Caki2 (cell line): ENCODE data around the gene COLQ. TPM values are rescaled to one million over a fixed set of nuclear protein-coding genes. Genes with fewer than 3 reads are reported as not detected.
A peak's percentile ranks its signal among the peaks of the same experiment; 100 is the strongest.
"Not testable (repeated sequence)": the region's sequence is repeated elsewhere in the genome, so short reads cannot be mapped to it uniquely, and the experiment has no call there.

Experiments
- DNase-seq: peaks from one replicate; pipeline ENCODE4 v3.0.0-alpha.2; 2015; ENCODE audit warnings: low read depth
- in situ Hi-C: cut with HindIII; loops from 2 replicates; pipeline ENCODE4 v1.10.0; 2016; ENCODE audit warnings: low sequenced_read_pairs, low pct_unique_long_range_greater_than_20kb, mixed read lengths
- total RNA-seq: library from RNA; depleted of rRNA; stranded (reverse); fragments of >200 nt; shearing (Covaris generic); gene quantifications from 2 replicates; pipeline ENCODE4 v1.2.3, GENCODE V29; 2014; ENCODE audit warnings: low replicate concordance

COLQ gene
- total RNA-seq, 1 experiment from 2014 or later: not detected

- no peak for DNase-seq
- in situ Hi-C loops: no loop called here
Measured at GRCh38 chr3:15449489-15450224, 71.8 kb downstream of the COLQ start.

- in situ Hi-C loops: no loop called here
- no peak for DNase-seq
Measured at GRCh38 chr3:15443826-15444524, 77.5 kb downstream of the COLQ start.

- DNase-seq: no peak
- in situ Hi-C loops: no loop called here
Measured at GRCh38 chr3:15440891-15441290, 80.6 kb downstream of the COLQ start.

- no peak for DNase-seq
- in situ Hi-C loops: no loop called here
Measured at GRCh38 chr3:15439476-15439875, 82.0 kb downstream of the COLQ start.

DNA sequence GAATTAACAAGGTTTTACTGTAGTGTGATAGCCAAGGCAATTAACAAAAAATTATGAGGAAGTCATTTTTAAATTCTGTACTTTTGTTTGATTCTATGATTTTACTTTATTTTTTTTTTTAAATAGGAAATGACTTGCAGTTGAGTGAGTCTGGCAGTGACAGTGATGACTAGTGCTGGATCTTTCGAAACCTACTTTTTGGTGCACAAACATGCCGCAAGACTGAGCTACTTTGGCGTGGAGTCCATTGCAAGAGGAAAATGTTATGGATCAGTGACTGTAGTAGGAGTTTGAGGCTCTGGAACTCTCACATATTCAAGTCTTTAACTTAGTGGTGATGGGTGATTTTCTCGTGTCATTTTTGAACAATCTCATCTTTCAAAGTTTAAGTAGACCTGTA, 82.5 kb downstream of the COLQ start:
- DNase-seq: no peak
- in situ Hi-C loops: no loop called here

GRCh38 chr3:15436246-15436645, 85.3 kb downstream of the COLQ start:
- in situ Hi-C loops: no loop called here
- no peak for DNase-seq

DNA sequence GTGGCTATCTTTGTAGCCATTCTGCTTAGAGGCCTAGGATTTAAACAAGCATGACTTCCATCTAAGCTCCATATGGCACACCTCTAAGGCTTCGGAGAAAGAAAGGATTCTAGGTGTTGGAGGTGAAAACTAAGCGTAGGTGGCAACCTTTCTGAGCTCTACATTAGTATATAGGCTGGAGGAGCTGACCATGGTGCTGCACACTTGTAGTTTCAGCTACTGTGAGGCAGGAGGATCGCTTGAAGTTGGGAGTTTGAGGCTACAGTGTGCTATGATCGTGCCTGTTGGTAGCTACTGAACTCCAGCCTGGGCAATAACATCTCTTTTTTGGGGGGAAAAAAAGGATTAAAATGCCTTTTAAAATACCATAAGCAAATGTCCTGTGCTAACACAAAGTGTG, 86.8 kb downstream of the COLQ start:
- DNase-seq: no peak

GRCh38 chr3:15433531-15433930, 88.0 kb downstream of the COLQ start:
- in situ Hi-C loops: no loop called here
- no peak for DNase-seq

More for the DNA sequence above, 86.8 kb downstream of the COLQ start:
- in situ Hi-C loops: no loop called here

- in situ Hi-C loops: no loop called here
Measured at GRCh38 chr3:15431256-15431837, 90.2 kb downstream of the COLQ start.

GRCh38 chr3:15430624-15431023, 90.9 kb downstream of the COLQ start:
- in situ Hi-C loops: no loop called here
- DNase-seq: no peak

More at GRCh38 chr3:15431256-15431837, 90.2 kb downstream of the COLQ start:
- DNase-seq: no peak

GRCh38 chr3:15429080-15429479, 92.4 kb downstream of the COLQ start:
- no peak for DNase-seq
- in situ Hi-C loops: no loop called here

- in situ Hi-C loops: no loop called here
- DNase-seq: no peak
Measured at GRCh38 chr3:15428539-15428938, 93.0 kb downstream of the COLQ start.

GRCh38 chr3:15427981-15428380, 93.5 kb downstream of the COLQ start:
- in situ Hi-C loops: no loop called here

DNA sequence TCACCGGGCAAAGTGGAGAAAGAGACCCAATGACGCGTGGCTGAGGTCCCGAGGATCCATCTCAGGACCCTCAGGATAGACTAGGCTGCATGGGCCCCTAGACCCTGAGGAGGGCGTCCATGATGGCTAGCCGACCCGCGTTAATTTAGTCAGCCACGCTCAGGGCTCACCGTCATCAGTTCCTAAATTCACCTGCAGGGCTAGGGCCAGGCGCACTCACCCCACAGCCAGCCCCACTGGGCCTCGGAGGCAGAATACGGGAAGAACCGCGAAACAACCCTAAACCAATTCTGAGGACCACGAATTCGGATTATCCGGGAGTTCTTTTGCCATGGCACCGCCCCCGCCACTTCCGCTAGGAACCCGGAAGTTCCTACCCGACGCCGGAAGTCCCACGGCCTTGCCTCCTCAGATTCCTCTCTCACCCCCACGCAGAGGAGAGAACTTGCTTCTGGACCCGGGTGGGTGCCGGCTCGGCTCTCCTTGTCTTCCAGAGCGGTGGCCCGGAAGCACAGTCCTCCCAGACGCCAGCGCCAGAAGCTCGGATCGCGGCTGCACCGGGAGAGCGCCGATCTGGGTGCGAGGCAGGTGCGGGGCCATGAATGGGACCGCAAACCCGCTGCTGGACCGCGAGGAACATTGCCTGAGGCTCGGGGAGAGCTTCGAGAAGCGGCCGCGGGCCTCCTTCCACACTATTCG, 94.2 kb downstream of the COLQ start, which contains the start of the genes EAF1 and METTL6:
EAF1 (plus strand) TSS at position 417 of the 699 bp plus-strand sequence; CDS start at position 599, 182 bp downstream.
METTL6 (minus strand) TSS at position 363 of the 699 bp plus-strand sequence. CDS start 1,033 bp downstream, outside the sequence.
- DNase-seq: peak; percentile 58
- in situ Hi-C loops: no loop called here

More at GRCh38 chr3:15427981-15428380, 93.5 kb downstream of the COLQ start:
- DNase-seq: no peak

- in situ Hi-C loops: no loop called here
- DNase-seq: no peak
Measured at GRCh38 chr3:15426579-15427118, 94.9 kb downstream of the COLQ start.

- no peak for DNase-seq
- in situ Hi-C loops: no loop called here
Measured at GRCh38 chr3:15420871-15421270, 100.6 kb downstream of the COLQ start.

GRCh38 chr3:15410966-15411365, 110.5 kb downstream of the COLQ start:
- DNase-seq, in situ Hi-C loops: not testable (repeated sequence)

DNA sequence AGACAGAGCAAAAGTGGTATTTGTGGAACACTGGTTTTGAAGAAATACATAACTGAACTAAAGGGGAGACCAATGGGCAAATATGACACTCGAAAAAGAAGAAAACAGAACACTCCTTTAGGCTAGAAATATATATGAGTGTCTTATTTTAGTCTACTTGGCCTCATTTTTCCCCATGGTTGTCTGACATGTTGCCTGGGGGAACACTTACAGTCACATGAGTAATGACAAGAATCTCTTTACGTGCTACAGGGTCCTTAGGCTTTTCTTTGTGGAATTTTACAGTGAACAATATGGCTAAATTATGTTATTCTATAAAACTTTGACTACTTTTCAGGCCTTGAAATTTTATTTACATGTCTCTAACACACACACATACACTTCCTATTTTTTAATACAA, 111.7 kb downstream of the COLQ start:
- in situ Hi-C loops: no loop called here
- no peak for DNase-seq
